HUES6 (cell line): ENCODE measurements around the gene RNU5D-1.
A peak's percentile ranks its signal among the peaks of the same experiment; 100 is the strongest.
"Not testable (repeated sequence)": the region's sequence is repeated elsewhere in the genome, so short reads cannot be mapped to it uniquely, and the experiment has no call there.

Source experiments
- H3K27ac ChIP-seq: 2 replicates; pipeline ENCODE4 v1.7.0; 2013; ENCODE audit warnings: low read depth, mild to moderate bottlenecking, low read length, inconsistent platforms
- H3K27me3 ChIP-seq: 2 replicates; pipeline ENCODE4 v1.6.1; 2013; ENCODE audit warnings: low read length; ENCODE audit not compliant: control insufficient read depth, insufficient read depth
- H3K36me3 ChIP-seq: 2 replicates; pipeline ENCODE4 v1.6.1; 2013; ENCODE audit warnings: low read length; ENCODE audit not compliant: control insufficient read depth, insufficient read depth
- H3K4me1 ChIP-seq: 2 replicates; pipeline ENCODE4 v1.6.1; 2013; ENCODE audit warnings: low read length; ENCODE audit not compliant: control insufficient read depth, insufficient read depth
- H3K4me3 ChIP-seq: 2 replicates; pipeline ENCODE4 v1.5.1; 2013; ENCODE audit warnings: low read depth, low read length
- H3K9ac ChIP-seq: one replicate; pipeline ENCODE4 v1.6.1; 2013; ENCODE audit warnings: mild to moderate bottlenecking, low read length
- H3K9me3 ChIP-seq: 2 replicates; pipeline ENCODE4 v1.6.1; 2013; ENCODE audit warnings: low read depth, low read length; ENCODE audit not compliant: control insufficient read depth, insufficient read depth

The RNU5D-1 gene

DNA sequence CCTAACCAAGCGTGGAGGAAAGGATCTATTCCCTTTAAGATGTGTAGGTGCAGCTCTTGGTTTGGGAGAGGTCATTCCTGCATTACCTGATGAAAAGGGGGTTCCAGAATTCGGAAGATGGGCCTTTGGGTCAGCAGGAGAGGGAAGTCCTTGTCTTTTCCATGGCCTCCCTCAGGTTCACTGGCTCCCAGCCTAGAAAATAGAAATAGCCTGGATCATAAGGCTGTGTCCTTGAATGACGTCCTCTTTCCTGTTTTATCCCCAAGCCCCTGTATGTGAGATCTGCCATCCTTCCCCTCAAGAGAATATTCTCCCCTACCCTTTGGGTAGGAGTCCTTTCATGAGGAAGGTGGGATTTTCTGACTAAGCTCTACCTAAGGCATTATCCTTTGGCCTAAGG is 29.9 kb upstream of the RNU5D-1 start:
- Histone ChIP-seq H3K9me3 (no peaks in the 10 kb centered on the region), H3K27me3 (no peaks in the 10 kb centered on the region), H3K36me3 (peaks cover 92% of the 10 kb centered on the region), H3K9ac (no peak overlapping the region), H3K27ac (no peak overlapping the region), H3K4me1 (no peaks in the 10 kb centered on the region), H3K4me3 (no peak overlapping the region)

GRCh38 chr1:44759077-44759476 is 28.1 kb upstream of the RNU5D-1 start:
- Histone ChIP-seq H3K4me3 (no peak overlapping the region), H3K4me1 (no peaks in the 10 kb centered on the region), H3K36me3 (peaks cover 93% of the 10 kb centered on the region), H3K27ac (no peak overlapping the region), H3K27me3 (no peaks in the 10 kb centered on the region), H3K9me3 (no peaks in the 10 kb centered on the region), H3K9ac (no peak overlapping the region)

DNA sequence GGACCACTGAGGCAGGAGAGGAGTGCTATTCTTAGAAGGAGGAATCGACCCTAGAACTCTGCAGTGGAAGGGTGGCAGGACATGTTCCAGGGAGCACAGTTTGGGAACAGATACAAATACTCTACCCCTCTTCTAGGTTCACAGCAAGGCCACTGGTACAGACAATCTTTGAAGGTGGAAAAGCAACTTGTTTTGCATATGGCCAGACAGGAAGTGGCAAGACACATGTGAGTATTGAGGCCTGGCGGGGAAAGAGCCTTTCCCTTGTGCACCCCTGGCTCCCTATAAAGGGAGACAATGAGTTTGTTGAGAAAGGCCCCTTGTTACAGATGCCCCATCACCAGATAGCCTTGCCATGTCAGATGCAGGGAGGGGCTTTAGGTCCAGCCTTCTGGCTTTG is 26.4 kb upstream of the RNU5D-1 start:
- no peaks in the 10 kb centered on the region for H3K4me1 ChIP-seq
- no peak overlapping the region for H3K27ac ChIP-seq
- no peak overlapping the region for H3K9ac ChIP-seq
- no peaks in the 10 kb centered on the region for H3K9me3 ChIP-seq
- H3K36me3 ChIP-seq = peaks cover 93% of the 10 kb centered on the region
- H3K4me3 ChIP-seq = no peak overlapping the region
- H3K27me3 ChIP-seq = no peaks in the 10 kb centered on the region

GRCh38 chr1:44747878-44748277 is 16.9 kb upstream of the RNU5D-1 start:
- no peaks in the 10 kb centered on the region for H3K9me3 ChIP-seq
- no peak overlapping the region for H3K27ac ChIP-seq
- peaks cover 78% of the 10 kb centered on the region for H3K36me3 ChIP-seq
- H3K4me3 ChIP-seq = no peak overlapping the region
- H3K4me1 ChIP-seq = no peaks in the 10 kb centered on the region
- no peaks in the 10 kb centered on the region for H3K27me3 ChIP-seq
- H3K9ac ChIP-seq = no peak overlapping the region

- no peak overlapping the region for H3K9ac ChIP-seq
- no peak overlapping the region for H3K4me3 ChIP-seq
- no peaks in the 10 kb centered on the region for H3K27me3 ChIP-seq
- no peaks in the 10 kb centered on the region for H3K9me3 ChIP-seq
- no peaks in the 10 kb centered on the region for H3K4me1 ChIP-seq
- H3K27ac ChIP-seq = no peak overlapping the region
- peaks cover 56% of the 10 kb centered on the region for H3K36me3 ChIP-seq
Observed at GRCh38 chr1:44743211-44743610, 12.2 kb upstream of the RNU5D-1 start.

DNA sequence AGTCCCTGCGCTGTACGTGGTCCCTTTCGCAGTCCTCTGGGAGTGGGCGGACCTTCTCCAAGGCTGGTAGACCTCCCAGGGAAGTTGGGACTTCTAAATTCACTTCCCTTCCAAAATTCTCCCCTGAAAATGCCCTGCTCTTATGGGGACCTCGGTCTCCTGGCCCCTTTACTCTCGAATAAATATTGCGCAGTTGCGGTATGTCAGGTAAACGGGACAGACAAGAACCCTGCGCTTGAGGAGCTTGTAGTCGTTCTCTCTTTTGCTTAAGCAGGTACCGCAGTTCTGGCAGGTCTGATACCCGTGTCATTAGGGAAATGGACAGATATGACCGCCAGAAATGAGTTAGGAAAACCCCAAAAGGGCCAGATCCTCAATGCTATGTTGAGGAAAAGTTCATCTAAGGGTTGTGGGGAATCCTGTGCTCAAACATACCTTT is 9.2 kb upstream of the RNU5D-1 start:
- peak overlapping the region; percentile 90 for H3K4me3 ChIP-seq
- peak overlapping the region; percentile 66; the same call in 1 of the 2 replicates for H3K27ac ChIP-seq
- no peaks in the 10 kb centered on the region for H3K4me1 ChIP-seq
- peak overlapping the region; percentile 96 for H3K9ac ChIP-seq
- H3K36me3 ChIP-seq = peaks cover 29% of the 10 kb centered on the region
- H3K27me3 ChIP-seq = no peaks in the 10 kb centered on the region
- no peaks in the 10 kb centered on the region for H3K9me3 ChIP-seq

GRCh38 chr1:44739307-44740178 is 8.6 kb upstream of the RNU5D-1 start, which contains the start of gene KIF2C:
Gene KIF2C (plus strand): TSS chr1:44739837. CDS start chr1:44739933, 96 bp downstream.
- Histone ChIP-seq H3K27ac (peak within 1 kb of the TSS; percentile 66; the same call in 1 of the 2 replicates), H3K9me3 (no peaks in the 10 kb centered on the region), H3K4me1 (no peaks in the 10 kb centered on the region), H3K9ac (peak within 1 kb of the TSS; percentile 96), H3K4me3 (peak within 1 kb of the TSS; percentile 90), H3K27me3 (no peaks in the 10 kb centered on the region), H3K36me3 (peaks cover 26% of the 10 kb centered on the region)

DNA sequence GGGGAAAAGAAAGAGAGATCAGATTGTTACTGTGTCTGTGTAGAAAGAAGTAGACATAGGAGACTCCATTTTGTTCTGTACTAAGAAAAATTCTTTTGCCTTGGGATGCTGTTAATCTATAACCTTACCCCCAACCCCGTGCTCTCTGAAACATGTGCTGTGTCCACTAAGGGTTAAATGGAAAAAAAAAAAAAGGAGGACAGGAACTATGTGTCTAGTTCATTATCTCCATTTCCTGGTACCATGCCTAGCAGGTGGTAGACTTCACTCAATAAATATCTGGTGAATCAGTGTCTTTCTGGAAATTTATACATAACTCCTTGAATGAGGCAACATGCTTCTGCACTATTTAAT is 8.0 kb upstream of the RNU5D-1 start:
- Histone ChIP-seq H3K4me3 (peak overlapping the region; percentile 90), H3K36me3 (peaks cover 21% of the 10 kb centered on the region), H3K9ac (peak overlapping the region; percentile 69)
- not testable (repeated sequence) for H3K9me3 ChIP-seq, H3K4me1 ChIP-seq, H3K27ac ChIP-seq, H3K27me3 ChIP-seq

- Histone ChIP-seq H3K9me3 (no peaks in the 10 kb centered on the region), H3K4me1 (peaks cover 5% of the 10 kb centered on the region; the same call in 1 of the 2 replicates), H3K4me3 (no peak overlapping the region), H3K36me3 (peaks cover 2% of the 10 kb centered on the region; the same call in 1 of the 2 replicates), H3K27ac (no peak overlapping the region), H3K27me3 (no peaks in the 10 kb centered on the region), H3K9ac (no peak overlapping the region)
Observed at GRCh38 chr1:44735992-44736391, 5.0 kb upstream of the RNU5D-1 start.

DNA sequence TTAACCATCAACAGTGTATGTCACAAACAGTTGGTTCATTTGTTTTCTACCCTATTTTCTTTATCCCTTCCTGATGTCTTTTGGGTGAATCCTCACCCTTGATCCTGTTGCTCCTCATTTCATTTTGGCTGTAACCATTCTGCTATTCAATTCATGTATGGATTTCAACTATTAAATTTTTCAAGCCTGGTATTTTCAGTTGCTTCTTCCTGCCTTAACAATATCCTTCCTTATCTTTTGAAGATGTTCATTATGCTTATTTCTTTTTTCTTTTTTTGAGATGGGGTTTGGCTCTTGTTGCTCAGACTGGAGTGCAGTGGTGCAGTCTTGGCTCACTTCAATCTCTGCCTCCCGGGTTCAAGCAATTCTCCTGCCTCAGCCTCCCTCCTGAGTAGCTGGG is 2.8 kb upstream of the RNU5D-1 start:
- no peaks in the 10 kb centered on the region for H3K27me3 ChIP-seq
- no peaks in the 10 kb centered on the region for H3K36me3 ChIP-seq
- H3K27ac ChIP-seq = no peak overlapping the region
- no peaks in the 10 kb centered on the region for H3K9me3 ChIP-seq
- H3K9ac ChIP-seq = no peak overlapping the region
- peaks cover 5% of the 10 kb centered on the region; the same call in 1 of the 2 replicates for H3K4me1 ChIP-seq
- H3K4me3 ChIP-seq = no peak overlapping the region

GRCh38 chr1:44733365-44733764 is 2.4 kb upstream of the RNU5D-1 start:
- H3K4me1 ChIP-seq = peaks cover 5% of the 10 kb centered on the region; the same call in 1 of the 2 replicates
- H3K9me3 ChIP-seq = no peaks in the 10 kb centered on the region
- no peaks in the 10 kb centered on the region for H3K27me3 ChIP-seq
- no peak overlapping the region for H3K4me3 ChIP-seq
- no peak overlapping the region for H3K27ac ChIP-seq
- no peak overlapping the region for H3K9ac ChIP-seq
- no peaks in the 10 kb centered on the region for H3K36me3 ChIP-seq
